ENCODE measurements around the gene MAN2A2.
"Not testable (repeated sequence)": the region's sequence is repeated elsewhere in the genome, so short reads cannot be mapped to it uniquely, and the experiment has no call there.

Gene MAN2A2

DNA sequence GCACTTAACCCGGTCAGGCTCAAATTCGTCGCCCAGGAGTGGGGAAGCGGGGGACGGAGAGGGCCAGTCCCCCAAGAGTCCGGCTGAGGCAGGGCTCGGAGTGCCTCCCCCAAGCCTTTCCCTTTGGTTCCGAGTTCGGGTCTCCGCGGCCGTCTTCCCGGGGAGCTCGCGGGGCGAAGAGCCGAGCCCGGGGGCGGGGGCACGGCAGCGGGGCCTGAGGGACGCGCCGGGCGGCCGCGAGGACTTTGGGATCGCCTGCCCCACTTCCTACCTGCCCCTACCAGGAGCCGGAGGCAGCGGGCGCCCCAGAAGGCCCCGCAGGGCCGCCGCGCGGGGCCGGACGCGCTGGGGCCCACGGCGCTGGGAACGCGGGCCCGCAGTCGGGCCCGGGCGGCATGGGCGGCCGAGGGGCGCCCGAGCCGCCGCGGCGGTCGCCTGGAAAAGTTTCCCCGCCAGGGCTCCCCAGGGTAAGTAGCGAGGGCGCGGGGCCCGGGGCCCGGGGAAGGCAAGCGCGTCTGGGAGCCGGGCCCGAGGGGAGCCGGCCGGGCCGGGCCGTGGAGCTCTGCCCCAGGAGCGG lies 31.9 kb upstream of the MAN2A2 start:
- DNase-seq (ENCODE audit: low read depth, low spot score) = peak; percentile 74

- peak; percentile 49 for DNase-seq (ENCODE audit: low read depth, low spot score)
Observed at GRCh38 chr15:90871716-90872485, 31.2 kb upstream of the MAN2A2 start.

- DNase-seq (ENCODE audit: low read depth, low spot score) = peak; percentile 86
Observed at GRCh38 chr15:90872486-90873184, 30.5 kb upstream of the MAN2A2 start.

DNA sequence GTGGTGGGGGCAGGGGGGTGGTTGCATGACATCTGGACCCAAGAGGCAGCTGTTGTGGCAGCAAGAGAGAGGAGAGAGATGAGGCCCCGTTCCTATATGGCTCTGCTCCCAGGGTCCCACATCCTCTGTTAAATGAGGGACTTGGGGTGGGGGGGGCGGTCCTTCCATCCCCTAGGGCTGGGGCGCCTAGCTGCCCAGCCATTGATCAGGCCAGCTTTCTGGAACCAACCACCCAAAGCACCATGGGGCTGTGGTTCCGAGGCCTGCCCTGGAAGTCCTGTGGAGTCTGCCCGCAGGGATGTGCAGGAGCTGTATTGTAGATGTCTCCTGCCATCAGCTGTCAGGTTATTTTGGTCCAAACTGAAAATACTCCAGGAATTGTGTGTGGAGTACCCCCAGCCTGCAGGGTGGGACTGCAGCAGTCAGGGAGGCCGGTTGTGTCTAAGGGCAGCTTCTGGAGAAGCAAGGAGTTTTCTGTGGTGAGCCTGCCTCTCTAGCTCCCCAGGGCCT lies 29.6 kb upstream of the MAN2A2 start:
- DNase-seq (ENCODE audit: low read depth, low spot score) = no peak

DNA sequence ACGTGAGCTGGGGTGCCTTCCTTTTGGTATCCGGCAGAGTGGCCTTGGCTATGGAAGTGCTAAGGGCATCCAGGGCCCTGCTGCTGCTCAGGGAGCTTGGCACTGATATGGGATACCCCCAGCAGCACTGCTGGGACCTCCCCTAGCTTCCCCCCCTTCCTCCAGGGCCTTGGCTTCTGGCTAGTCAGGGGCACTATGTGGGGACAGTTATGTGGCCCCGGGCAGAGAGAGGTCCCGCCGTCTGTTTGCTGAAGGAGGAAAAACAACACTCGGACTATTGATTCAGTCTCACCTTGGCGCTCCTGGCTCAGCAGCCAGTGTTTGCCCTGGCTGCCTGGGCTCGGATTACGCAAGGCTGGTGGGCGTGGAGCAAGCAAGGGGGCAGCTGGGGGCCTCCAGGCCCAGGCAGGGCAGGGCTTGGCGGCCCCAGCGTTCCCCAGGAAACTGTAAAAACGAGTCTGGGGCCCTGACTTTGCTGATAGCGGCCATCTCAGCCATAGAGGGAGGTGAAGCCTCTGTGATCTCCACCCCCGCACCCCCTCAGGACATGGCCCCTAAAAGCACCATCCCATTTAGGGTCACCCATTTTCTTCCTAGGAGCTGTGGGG lies 29.0 kb upstream of the MAN2A2 start:
- peak; percentile 53 for DNase-seq (ENCODE audit: low read depth, low spot score)

- DNase-seq (ENCODE audit: low read depth, low spot score) = not testable (repeated sequence)
Observed at GRCh38 chr15:90874986-90875385, 28.1 kb upstream of the MAN2A2 start.

- DNase-seq (ENCODE audit: low read depth, low spot score) = no peak
Observed at GRCh38 chr15:90875549-90875981, 27.5 kb upstream of the MAN2A2 start.

DNA sequence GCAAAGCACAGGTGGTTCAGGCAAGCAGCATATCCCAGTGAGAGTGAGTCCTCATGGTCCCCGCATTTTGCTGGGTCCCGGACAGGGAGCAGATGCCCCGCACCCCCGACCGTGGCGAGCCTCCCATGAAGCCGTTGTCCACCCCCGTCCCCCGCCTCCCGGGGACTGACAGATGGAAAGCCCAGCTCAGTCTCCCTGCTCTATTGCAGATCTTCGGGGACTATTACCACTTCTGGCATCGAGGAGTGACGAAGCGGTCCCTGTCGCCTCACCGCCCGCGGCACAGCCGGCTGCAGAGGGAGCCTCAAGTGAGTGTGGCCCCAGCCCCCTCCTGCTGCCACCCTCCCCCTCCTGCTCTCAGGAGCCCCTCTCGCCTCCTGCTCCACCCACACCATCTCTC lies 27.1 kb upstream of the MAN2A2 start:
- DNase-seq (ENCODE audit: low read depth, low spot score) = no peak

- DNase-seq (ENCODE audit: low read depth, low spot score) = no peak
Observed at GRCh38 chr15:90876512-90877170, 26.5 kb upstream of the MAN2A2 start.

DNA sequence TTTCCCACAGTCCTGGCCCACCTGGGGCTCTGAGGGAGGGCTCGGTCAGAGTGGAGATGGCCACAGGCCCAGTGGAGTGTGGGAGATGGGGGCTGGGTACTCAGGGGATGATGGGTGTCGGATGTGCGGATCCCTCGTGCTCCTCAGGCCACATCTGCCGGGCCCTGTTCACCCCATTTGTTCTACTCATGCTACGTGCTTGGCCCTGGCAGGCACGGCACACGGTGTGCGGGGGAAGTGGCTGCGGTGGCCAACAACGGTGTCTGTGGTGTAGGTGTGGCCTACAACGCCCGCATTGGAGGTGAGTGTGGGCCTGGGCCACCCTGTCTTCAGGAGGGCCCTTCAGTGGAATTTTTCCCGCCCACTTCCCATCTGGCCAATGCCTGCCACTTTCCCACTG lies 25.8 kb upstream of the MAN2A2 start:
- DNase-seq (ENCODE audit: low read depth, low spot score) = no peak

DNA sequence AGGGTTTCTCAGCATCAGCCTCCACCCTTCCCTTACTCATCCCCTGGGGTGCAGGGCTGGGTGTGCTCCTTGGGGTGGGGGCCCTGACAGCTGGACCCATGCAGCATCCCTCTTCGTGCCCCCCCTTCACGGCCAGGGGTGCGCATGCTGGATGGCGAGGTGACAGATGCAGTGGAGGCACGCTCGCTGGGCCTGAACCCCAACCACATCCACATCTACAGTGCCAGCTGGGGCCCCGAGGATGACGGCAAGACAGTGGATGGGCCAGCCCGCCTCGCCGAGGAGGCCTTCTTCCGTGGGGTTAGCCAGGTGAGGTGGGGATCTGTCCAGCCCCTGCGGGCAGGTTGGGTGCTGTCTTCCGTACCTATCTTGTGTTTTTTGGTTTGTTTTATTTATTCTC lies 25.1 kb upstream of the MAN2A2 start:
- DNase-seq (ENCODE audit: low read depth, low spot score) = no peak

DNA sequence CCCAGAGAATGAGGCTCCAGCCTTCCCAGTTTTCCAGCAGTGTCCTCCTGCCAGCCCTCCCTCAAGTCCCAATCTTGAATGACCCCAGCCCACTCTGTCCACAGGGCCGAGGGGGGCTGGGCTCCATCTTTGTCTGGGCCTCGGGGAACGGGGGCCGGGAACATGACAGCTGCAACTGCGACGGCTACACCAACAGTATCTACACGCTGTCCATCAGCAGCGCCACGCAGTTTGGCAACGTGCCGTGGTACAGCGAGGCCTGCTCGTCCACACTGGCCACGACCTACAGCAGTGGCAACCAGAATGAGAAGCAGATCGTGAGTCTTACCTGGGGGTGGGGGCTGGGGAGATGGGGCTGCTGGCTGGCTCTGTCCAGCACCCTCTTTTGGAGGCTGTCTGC lies 24.4 kb upstream of the MAN2A2 start:
- no peak for DNase-seq (ENCODE audit: low read depth, low spot score)

GRCh38 chr15:90879730-90880366 lies 23.3 kb upstream of the MAN2A2 start:
- no peak for DNase-seq (ENCODE audit: low read depth, low spot score)

- no peak for DNase-seq (ENCODE audit: low read depth, low spot score)
Observed at GRCh38 chr15:90880381-90881145, 22.5 kb upstream of the MAN2A2 start.

GRCh38 chr15:90881181-90881977 lies 21.7 kb upstream of the MAN2A2 start:
- DNase-seq (ENCODE audit: low read depth, low spot score) = no peak

- no peak for DNase-seq (ENCODE audit: low read depth, low spot score)
Observed at GRCh38 chr15:90881978-90882721, 21.0 kb upstream of the MAN2A2 start.

DNA sequence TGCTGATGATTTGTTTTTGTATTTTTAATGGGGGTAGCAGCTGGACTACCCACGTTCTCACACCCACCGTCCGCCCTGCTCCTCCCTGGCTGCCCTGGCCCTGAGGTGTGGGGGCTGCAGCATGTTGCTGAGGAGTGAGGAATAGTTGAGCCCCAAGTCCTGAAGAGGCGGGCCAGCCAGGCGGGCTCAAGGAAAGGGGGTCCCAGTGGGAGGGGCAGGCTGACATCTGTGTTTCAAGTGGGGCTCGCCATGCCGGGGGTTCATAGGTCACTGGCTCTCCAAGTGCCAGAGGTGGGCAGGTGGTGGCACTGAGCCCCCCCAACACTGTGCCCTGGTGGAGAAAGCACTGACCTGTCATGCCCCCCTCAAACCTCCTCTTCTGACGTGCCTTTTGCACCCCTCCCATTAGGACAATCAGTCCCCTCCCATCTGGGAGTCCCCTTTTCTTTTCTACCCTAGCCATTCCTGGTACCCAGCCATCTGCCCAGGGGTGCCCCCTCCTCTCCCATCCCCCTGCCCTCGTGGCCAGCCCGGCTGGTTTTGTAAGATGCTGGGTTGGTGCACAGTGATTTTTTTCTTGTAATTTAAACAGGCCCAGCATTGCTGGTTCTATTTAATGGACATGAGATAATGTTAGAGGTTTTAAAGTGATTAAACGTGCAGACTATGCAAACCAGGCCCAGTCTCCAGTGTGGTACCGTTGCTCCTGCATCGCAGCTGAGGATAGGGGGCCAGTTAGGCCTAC lies 20.1 kb upstream of the MAN2A2 start:
- no peak for DNase-seq (ENCODE audit: low read depth, low spot score)

GRCh38 chr15:90883526-90883975 lies 19.6 kb upstream of the MAN2A2 start:
- no peak for DNase-seq (ENCODE audit: low read depth, low spot score)

All from astrocyte of the hippocampus (primary cell).